Hepatocyte (in vitro differentiated cells): ENCODE data around the gene LNPEP. TPM values are rescaled to one million over a fixed set of nuclear protein-coding genes. Genes with fewer than 3 reads are reported as not detected.

Experiments used
- DNase-seq: peaks from one replicate; pipeline ENCODE4 v3.0.0-alpha.2; 2016; ENCODE audit warnings: low spot score
- H2AFZ ChIP-seq: fragments of 200-600 bp; sonication (generic); 2 replicates; pipeline ENCODE4 v1.6.0; 2016; ENCODE audit warnings: antibody characterized with exemption, mild to moderate bottlenecking
- H3K27ac ChIP-seq: fragments of 200-600 bp; sonication (generic); 2 replicates; pipeline ENCODE4 v1.5.1; 2016; ENCODE audit warnings: mild to moderate bottlenecking
- H3K27me3 ChIP-seq: fragments of 200-600 bp; sonication (generic); 2 replicates; pipeline ENCODE4 v1.6.1; 2016
- H3K36me3 ChIP-seq: fragments of 200-600 bp; sonication (generic); replicated peaks from 2 replicates; pipeline ENCODE4 v1.5.1; 2016; ENCODE audit warnings: low read depth; ENCODE audit not compliant: insufficient read depth
- H3K4me1 ChIP-seq: fragments of 200-600 bp; sonication (generic); 2 replicates; pipeline ENCODE4 v1.5.1; 2016; ENCODE audit warnings: mild to moderate bottlenecking, moderate library complexity; ENCODE audit not compliant: insufficient read depth
- H3K4me2 ChIP-seq: fragments of 200-600 bp; sonication (generic); 2 replicates; pipeline ENCODE4 v1.6.0; 2016
- H3K4me3 ChIP-seq: fragments of 200-600 bp; sonication (generic); 2 replicates; pipeline ENCODE4 v1.5.1; 2016; ENCODE audit warnings: mild to moderate bottlenecking
- H3K79me2 ChIP-seq: fragments of 200-600 bp; sonication (generic); 2 replicates; pipeline ENCODE4 v1.6.0; 2017; ENCODE audit warnings: mild to moderate bottlenecking
- H3K9me2 ChIP-seq: fragments of 200-600 bp; sonication (generic); replicated peaks from 2 replicates; pipeline ENCODE4 v1.6.0; 2017; ENCODE audit warnings: mild to moderate bottlenecking; ENCODE audit not compliant: insufficient read depth
- H3K9me3 ChIP-seq: fragments of 200-600 bp; sonication (generic); 2 replicates; pipeline ENCODE4 v1.5.1; 2016; ENCODE audit warnings: low read depth, mild to moderate bottlenecking
- H4K20me1 ChIP-seq: fragments of 200-600 bp; sonication (generic); 2 replicates; pipeline ENCODE4 v1.6.0; 2016; ENCODE audit warnings: mild to moderate bottlenecking; ENCODE audit not compliant: insufficient read depth, poor library complexity, severe bottlenecking
- CTCF ChIP-seq: fragments of 200-600 bp; sonication (generic); IDR thresholded peaks from 2 replicates; pipeline ENCODE4 v1.5.1; 2016; ENCODE audit warnings: antibody characterized with exemption, mild to moderate bottlenecking; ENCODE audit not compliant: poor library complexity
- EZH2 ChIP-seq: fragments of 200-600 bp; sonication (generic); IDR thresholded peaks from 2 replicates; pipeline ENCODE4 v1.6.1; 2016; ENCODE audit warnings: antibody characterized with exemption, mild to moderate bottlenecking, borderline replicate concordance
- EZH2phosphoT487 ChIP-seq: fragments of 200-600 bp; sonication (generic); IDR thresholded peaks from one replicate; pipeline ENCODE4 v1.6.1; 2018; ENCODE audit warnings: antibody characterized with exemption, mild to moderate bottlenecking, low read depth, moderate library complexity; ENCODE audit not compliant: unreplicated experiment, severe bottlenecking
- WGBS: methylation state at CpG from one replicate; pipeline ENCODE4 v1.1.6; 2016; ENCODE audit warnings: low lambda C conversion rate; ENCODE audit errors: missing lambda C conversion rate; 5-methylcytosine and 5-hydroxymethylcytosine counted together
- polyA plus RNA-seq: library from polyadenylated mRNA; unstranded; fragments of >200 nt; fragmentation: Nextera tagmentation; extraction: Ambion mirVana; gene quantifications from 2 replicates; pipeline ENCODE4 v1.2.1, GENCODE V29; 2016
- total RNA-seq: library from RNA; depleted of rRNA; stranded (reverse); fragments of >200 nt; gene quantifications from 2 replicates; pipeline ENCODE4 v1.2.3, GENCODE V29; 2014

Gene LNPEP
- total and polyA plus RNA-seq, 2 experiments from 2014 or later: 4.9 to 32.6 TPM

GRCh38 chr5:97074859-97075489 is 139.1 kb downstream of the LNPEP start:
- Histone ChIP-seq H3K9me2 (no peaks in the 10 kb centered on the region), H2AFZ (no peak overlapping the region), H3K27ac (no peak overlapping the region), H3K9me3 (no peaks in the 10 kb centered on the region), H3K4me1 (no peaks in the 10 kb centered on the region), H3K4me2 (no peak overlapping the region), H3K27me3 (no peaks in the 10 kb centered on the region), H3K36me3 (no peaks in the 10 kb centered on the region), H3K79me2 (no peaks in the 10 kb centered on the region), H4K20me1 (no peaks in the 10 kb centered on the region), H3K4me3 (no peak overlapping the region)
- DNase-seq: no peak
- WGBS: 58% methylated on average over 4 of the region's 4 CpGs
- TF ChIP-seq EZH2 (no peak), CTCF (no peak), EZH2phosphoT487 (no peak)

GRCh38 chr5:97075649-97076048 is 139.8 kb downstream of the LNPEP start:
- H3K27me3 ChIP-seq: no peaks in the 10 kb centered on the region
- no peaks in the 10 kb centered on the region for H3K36me3 ChIP-seq
- DNase-seq: no peak
- no peak overlapping the region for H2AFZ ChIP-seq
- H3K9me2 ChIP-seq: no peaks in the 10 kb centered on the region
- TF ChIP-seq EZH2phosphoT487 (no peak), EZH2 (no peak), CTCF (no peak)
- H3K9me3 ChIP-seq: no peaks in the 10 kb centered on the region
- H3K27ac ChIP-seq: no peak overlapping the region
- H3K4me3 ChIP-seq: no peak overlapping the region
- no peaks in the 10 kb centered on the region for H3K4me1 ChIP-seq
- H3K79me2 ChIP-seq: no peaks in the 10 kb centered on the region
- no peak overlapping the region for H3K4me2 ChIP-seq
- no peaks in the 10 kb centered on the region for H4K20me1 ChIP-seq
- WGBS: 65% methylated on average over 5 of the region's 5 CpGs

- H3K27ac ChIP-seq: no peak overlapping the region
- H4K20me1 ChIP-seq: no peaks in the 10 kb centered on the region
- TF ChIP-seq EZH2phosphoT487: no peak
- TF ChIP-seq EZH2: no peak
- no peak for TF ChIP-seq CTCF
Measured at GRCh38 chr5:97076098-97076497, 140.2 kb downstream of the LNPEP start.

GRCh38 chr5:97077246-97077645 is 141.4 kb downstream of the LNPEP start:
- Histone ChIP-seq H3K9me3 (no peaks in the 10 kb centered on the region), H3K4me3 (no peak overlapping the region), H3K4me2 (no peak overlapping the region), H3K27ac (no peak overlapping the region), H4K20me1 (no peaks in the 10 kb centered on the region), H3K36me3 (no peaks in the 10 kb centered on the region), H3K4me1 (no peaks in the 10 kb centered on the region), H3K79me2 (no peaks in the 10 kb centered on the region), H3K9me2 (no peaks in the 10 kb centered on the region), H2AFZ (no peak overlapping the region), H3K27me3 (no peaks in the 10 kb centered on the region)
- 87% methylated on average over 4 of the region's 4 CpGs for WGBS
- DNase-seq: no peak
- TF ChIP-seq CTCF (no peak), EZH2phosphoT487 (no peak), EZH2 (no peak)

More at GRCh38 chr5:97076098-97076497, 140.2 kb downstream of the LNPEP start:
- Histone ChIP-seq H3K4me3 (no peak overlapping the region), H3K27me3 (no peaks in the 10 kb centered on the region), H3K4me1 (no peaks in the 10 kb centered on the region), H3K9me2 (no peaks in the 10 kb centered on the region), H3K36me3 (no peaks in the 10 kb centered on the region), H2AFZ (no peak overlapping the region), H3K9me3 (no peaks in the 10 kb centered on the region), H3K79me2 (no peaks in the 10 kb centered on the region), H3K4me2 (no peak overlapping the region)
- DNase-seq: no peak
